A673 (cell line): ENCODE results near the gene PXN. TPM values are rescaled to one million over a fixed set of nuclear protein-coding genes. Genes with fewer than 3 reads are reported as not detected.

ENCODE experiments used
- BruUV-seq: library from RNA; stranded (reverse); fragments of 400-500 nt; replicated peaks from 2 replicates; lab custom pipeline; 2021; lab: Mats Ljungman, UMichigan
- CTCF ChIA-PET: fragments of 300-600 bp; sonication (Branson Sonifier 250); formaldehyde crosslinking; loops from one replicate; lab custom pipeline; 2022; ENCODE audit warnings: antibody characterized with exemption; lab: Charles Lee
- POLR2A ChIA-PET: fragments of 300-600 bp; sonication (Branson Sonifier 250); formaldehyde crosslinking; loops from one replicate; lab custom pipeline; 2022; ENCODE audit warnings: antibody characterized with exemption; ENCODE audit not compliant: low non-redundant PET; lab: Charles Lee
- DNase-seq: peaks from one replicate; pipeline ENCODE4 v3.0.0-alpha.2; 2015; ENCODE audit warnings: low spot score
- H3K27ac ChIP-seq: fragments of 200-600 bp; sonication (generic); 2 replicates; pipeline ENCODE4 v1.5.1; 2016; ENCODE audit warnings: mixed run types, low read depth, mild to moderate bottlenecking, mixed read lengths, antibody characterized with exemption, low read length; ENCODE audit not compliant: poor library complexity, severe bottlenecking
- H3K27me3 ChIP-seq: fragments of 200-600 bp; sonication (generic); replicated peaks from 2 replicates; pipeline ENCODE4 v1.6.1; 2017; ENCODE audit warnings: mixed run types, low read depth, mild to moderate bottlenecking, mixed read lengths, antibody characterized with exemption, low read length; ENCODE audit not compliant: insufficient read depth, poor library complexity
- H3K36me3 ChIP-seq: fragments of 200-600 bp; sonication (generic); 2 replicates; pipeline ENCODE4 v1.6.1; 2016; ENCODE audit warnings: mixed run types, mild to moderate bottlenecking, mixed read lengths, antibody characterized with exemption, low read length; ENCODE audit not compliant: insufficient read depth, poor library complexity, severe bottlenecking
- H3K4me1 ChIP-seq: fragments of 200-600 bp; sonication (generic); 2 replicates; pipeline ENCODE4 v1.6.1; 2017; ENCODE audit warnings: mixed run types, mild to moderate bottlenecking, mixed read lengths, antibody characterized with exemption, low read length; ENCODE audit not compliant: insufficient read depth, poor library complexity, severe bottlenecking
- H3K4me3 ChIP-seq: fragments of 200-600 bp; sonication (generic); 2 replicates; pipeline ENCODE4 v1.5.1; 2016; ENCODE audit warnings: low read depth, mixed run types, mild to moderate bottlenecking, mixed read lengths, low read length; ENCODE audit not compliant: poor library complexity, severe bottlenecking
- H3K9me3 ChIP-seq: fragments of 200-600 bp; sonication (generic); 2 replicates; pipeline ENCODE4 v1.6.1; 2016; ENCODE audit warnings: mixed run types, low read depth, mild to moderate bottlenecking, mixed read lengths, antibody characterized with exemption, low read length; ENCODE audit not compliant: poor library complexity, severe bottlenecking
- CTCF ChIP-seq: fragments of 300-800, 200-600 bp; sonication (generic); conservative IDR thresholded peaks from 2 replicates; pipeline ENCODE4 v1.5.1; 2017; ENCODE audit warnings: low read depth, mild to moderate bottlenecking, antibody characterized with exemption, low read length, moderate library complexity, mixed read lengths
- EZH2 ChIP-seq: fragments of 200-600 bp; sonication (generic); IDR thresholded peaks from 2 replicates; pipeline ENCODE4 v1.6.1; 2017; ENCODE audit warnings: borderline replicate concordance, low read depth, mild to moderate bottlenecking, mixed read lengths, antibody characterized with exemption, low read length; ENCODE audit not compliant: poor library complexity, severe bottlenecking
- intact Hi-C: fragments of 100-400 bp; cut with micrococcal nuclease; formaldehyde crosslinking; loops from one replicate; pipeline ENCODE4 v1.10.0; 2022; ENCODE audit not compliant: unreplicated experiment
- total RNA-seq: library from RNA; stranded (reverse); gene quantifications from 2 replicates; pipeline ENCODE4 v1.2.3, GENCODE V29; 2021

The PXN gene
- total RNA-seq, 1 experiment from 2014 or later = 127 TPM

GRCh38 chr12:120249875-120250795, 15.4 kb downstream of the PXN start:
- BruUV-seq = no TSS peak
- POLR2A ChIA-PET = no interaction called here
- DNase-seq = no peak
- H3K36me3 ChIP-seq = peaks cover 5% of the 10 kb centered on the region
- H3K27ac ChIP-seq = no peak overlapping the region
- intact Hi-C loops = no loop called here
- no peaks in the 10 kb centered on the region for H3K9me3 ChIP-seq
- H3K4me1 ChIP-seq = peaks cover 20% of the 10 kb centered on the region
- H3K4me3 ChIP-seq = no peak overlapping the region
- TF ChIP-seq CTCF (no peak), EZH2 (no peak)
- no peaks in the 10 kb centered on the region for H3K27me3 ChIP-seq
- CTCF ChIA-PET = interaction anchor here (0.5 kb wide), 1 partner anchor 328 kb away, joined by 4 read pairs; no protein-coding TSS in a partner anchor

GRCh38 chr12:120249266-120249874, 16.2 kb downstream of the PXN start:
- TF ChIP-seq CTCF = no peak
- Histone ChIP-seq H3K27ac (no peak overlapping the region), H3K4me1 (peaks cover 25% of the 10 kb centered on the region), H3K4me3 (no peak overlapping the region), H3K36me3 (no peaks in the 10 kb centered on the region), H3K27me3 (no peaks in the 10 kb centered on the region), H3K9me3 (no peaks in the 10 kb centered on the region)
- DNase-seq = no peak
- intact Hi-C loops = no loop called here
- CTCF ChIA-PET = interaction anchor here (0.6 kb wide), 1 partner anchor 53 kb away, joined by 3 read pairs; the partner anchor contains the start of gene SIRT4
- no TSS peak for BruUV-seq
- POLR2A ChIA-PET = no interaction called here

GRCh38 chr12:120247621-120248030, 17.9 kb downstream of the PXN start:
- intact Hi-C loops = no loop called here
- Histone ChIP-seq H3K27ac (peak overlapping the region; percentile 49), H3K4me1 (peaks cover 38% of the 10 kb centered on the region), H3K9me3 (no peaks in the 10 kb centered on the region), H3K27me3 (no peaks in the 10 kb centered on the region), H3K4me3 (no peak overlapping the region), H3K36me3 (no peaks in the 10 kb centered on the region)
- TF ChIP-seq CTCF = no peak
- no peak for TF ChIP-seq EZH2
- DNase-seq = no peak
- POLR2A ChIA-PET = interaction anchor here (0.7 to 1.2 kb wide), 2 partner anchors 46 to 188 kb away, joined by 3 to 4 read pairs; no protein-coding TSS in a partner anchor
- CTCF ChIA-PET = interaction anchor here (1.0 kb wide), 1 partner anchor 20 kb away, joined by 3 read pairs; no protein-coding TSS in a partner anchor
- no TSS peak for BruUV-seq
